A549 (cell line): Measurements from ENCODE around the gene CATSPERZ.

Experiments
- BCL3 ChIP-seq: fragments of >200 bp; sonication (Bioruptor Twin); formaldehyde crosslinking; IDR thresholded peaks from 3 replicates; pipeline ENCODE4 v1.6.1; 2016
- CTCF ChIP-seq: fragments of >200 bp; sonication (Bioruptor Twin); formaldehyde crosslinking; IDR thresholded peaks from 3 replicates; pipeline ENCODE4 v1.5.1; 2016
- ELK1 ChIP-seq: fragments of 150-350 bp; IDR thresholded peaks from 2 replicates; pipeline ENCODE4 v1.6.1; 2014; ENCODE audit warnings: low read depth, mild to moderate bottlenecking, low read length
- HOXB5 ChIP-seq: fragments of 250-450 bp; sonication (Bioruptor Pico); IDR thresholded peaks from 2 replicates; pipeline ENCODE4 v1.5.0; 2020; ENCODE audit warnings: mild to moderate bottlenecking, moderate library complexity
- KDM5A ChIP-seq: fragments of 200-600 bp; sonication (generic); IDR thresholded peaks from 2 replicates; pipeline ENCODE4 v1.6.1; 2016; ENCODE audit warnings: antibody characterized with exemption, mild to moderate bottlenecking
- MYC ChIP-seq: IDR thresholded peaks from 2 replicates; pipeline ENCODE4 v1.6.1; 2012; ENCODE audit warnings: mild to moderate bottlenecking, inconsistent platforms, low read length, improper control_type of control experiment, borderline replicate concordance
- NPAS2 ChIP-seq: fragments of 250-450 bp; sonication (Bioruptor Pico); IDR thresholded peaks from 2 replicates; pipeline ENCODE4 v1.8.0; 2022; ENCODE audit warnings: mild to moderate bottlenecking, moderate library complexity, borderline replicate concordance
- POLR2A ChIP-seq: IDR thresholded peaks from 2 replicates; pipeline ENCODE4 v1.6.1; 2012; ENCODE audit warnings: mild to moderate bottlenecking, low read length
- RAD21 ChIP-seq, 2 experiments: fragments of >200 bp in 1 of 2; sonication (Bioruptor Twin) in 1 of 2; formaldehyde crosslinking in 1 of 2; IDR thresholded peaks in 1 of 2; conservative IDR thresholded peaks in 1 of 2; 2 replicates in 1 of 2; 3 replicates in 1 of 2; pipeline ENCODE4 v1.6.1; 2012 to 2018; ENCODE audit warnings: inconsistent platforms in 1 of 2
- RFX5 ChIP-seq: fragments of 450-650 bp; IDR thresholded peaks from 2 replicates; pipeline ENCODE4 v1.7.1; 2014; ENCODE audit warnings: antibody characterized with exemption, mild to moderate bottlenecking, moderate library complexity

- TF ChIP-seq MYC (no peak), KDM5A (no peak), POLR2A (no peak), RAD21 (conservative IDR thresholded peaks at IDR 0.05 in 1 of 2, IDR thresholded peaks at IDR 0.05 in 1 of 2) (no peak), NPAS2 (CRISPR knock-in tag) (no peak), RFX5 (no peak), ELK1 (no peak), CTCF (no peak), BCL3 (no peak), HOXB5 (no peak)
Observed at GRCh38 chr11:64314805-64315561, 14.8 kb downstream of the CATSPERZ start.
